Measurements from ENCODE around the gene C21orf91. TPM values are rescaled to one million over a fixed set of nuclear protein-coding genes. Genes with fewer than 3 reads are reported as not detected.

C21orf91 gene
- total RNA-seq, 1 experiment from 2014 or later: 22.1 TPM

DNA sequence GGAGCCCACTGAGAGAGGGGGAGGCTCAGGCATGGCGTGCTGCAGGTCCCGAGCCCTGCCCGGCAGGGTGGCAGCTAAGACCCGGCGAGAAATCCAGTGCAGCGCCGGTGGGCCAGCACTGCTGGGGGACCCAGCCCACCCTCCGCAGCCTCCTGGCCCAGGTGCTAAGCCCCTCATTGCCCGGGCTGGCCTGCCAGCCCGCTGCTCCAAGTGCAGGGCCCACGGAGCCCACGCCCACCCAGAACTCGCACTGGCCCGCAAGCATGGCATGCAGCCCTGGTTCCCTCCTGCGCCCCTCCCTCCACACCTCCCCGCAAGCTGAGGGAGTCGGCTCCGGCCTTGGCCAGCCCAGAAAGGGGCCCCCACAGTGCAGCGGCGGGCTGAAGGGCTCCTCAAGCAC is 61.5 kb downstream of the C21orf91 start:
- Mint-ChIP-seq H3K27me3 (ENCODE audit: insufficient read depth, unreplicated experiment) (no peaks in the 10 kb centered on the region), H3K27ac (ENCODE audit: low read depth, unreplicated experiment) (no peak overlapping the region), H3K4me1 (ENCODE audit: insufficient read depth, unreplicated experiment) (peaks cover 8% of the 10 kb centered on the region), H3K9me3 (ENCODE audit: unreplicated experiment) (no peaks in the 10 kb centered on the region), H3K4me3 (ENCODE audit: unreplicated experiment) (no peak overlapping the region), H3K36me3 (ENCODE audit: insufficient read depth, unreplicated experiment) (no peaks in the 10 kb centered on the region)
- ChIA-PET CTCF (interaction anchor here (0.7 kb wide), 1 partner anchor 366 kb away, joined by 3 read pairs; no protein-coding TSS in a partner anchor), POLR2A (no interaction called here)
- TF ChIP-seq, protein P1, sequence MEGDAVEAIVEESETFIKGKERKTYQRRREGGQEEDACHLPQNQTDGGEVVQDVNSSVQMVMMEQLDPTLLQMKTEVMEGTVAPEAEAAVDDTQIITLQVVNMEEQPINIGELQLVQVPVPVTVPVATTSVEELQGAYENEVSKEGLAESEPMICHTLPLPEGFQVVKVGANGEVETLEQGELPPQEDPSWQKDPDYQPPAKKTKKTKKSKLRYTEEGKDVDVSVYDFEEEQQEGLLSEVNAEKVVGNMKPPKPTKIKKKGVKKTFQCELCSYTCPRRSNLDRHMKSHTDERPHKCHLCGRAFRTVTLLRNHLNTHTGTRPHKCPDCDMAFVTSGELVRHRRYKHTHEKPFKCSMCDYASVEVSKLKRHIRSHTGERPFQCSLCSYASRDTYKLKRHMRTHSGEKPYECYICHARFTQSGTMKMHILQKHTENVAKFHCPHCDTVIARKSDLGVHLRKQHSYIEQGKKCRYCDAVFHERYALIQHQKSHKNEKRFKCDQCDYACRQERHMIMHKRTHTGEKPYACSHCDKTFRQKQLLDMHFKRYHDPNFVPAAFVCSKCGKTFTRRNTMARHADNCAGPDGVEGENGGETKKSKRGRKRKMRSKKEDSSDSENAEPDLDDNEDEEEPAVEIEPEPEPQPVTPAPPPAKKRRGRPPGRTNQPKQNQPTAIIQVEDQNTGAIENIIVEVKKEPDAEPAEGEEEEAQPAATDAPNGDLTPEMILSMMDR (IDR thresholded peaks at IDR 0.05; ENCODE audit: unreplicated experiment): no peak
- intact Hi-C loops (cut with micrococcal nuclease): no loop called here
- BruUV-seq (replicated peaks): no TSS peak
- no peak for DNase-seq (ENCODE audit: unreplicated experiment)

DNA sequence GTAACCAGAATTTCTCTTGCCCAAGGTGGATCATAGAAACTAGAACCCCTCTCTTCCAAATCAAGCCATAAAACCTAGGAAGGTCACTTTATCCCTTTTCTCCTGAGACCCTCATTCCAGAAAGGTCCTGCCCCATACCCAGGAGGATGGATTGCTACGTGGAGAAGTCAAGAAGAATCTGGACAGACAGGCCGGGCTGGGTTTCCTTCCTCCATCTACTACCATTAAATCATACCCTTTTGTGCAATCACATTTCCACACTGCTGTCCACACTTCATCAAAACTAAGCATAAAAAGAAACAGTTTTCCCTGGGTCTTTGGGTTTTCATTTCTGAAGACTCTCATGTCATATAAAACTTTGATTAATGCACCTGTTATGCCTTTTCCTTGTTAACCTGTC is 65.4 kb downstream of the C21orf91 start:
- Mint-ChIP-seq H3K4me3 (ENCODE audit: unreplicated experiment) (no peak overlapping the region), H3K9me3 (ENCODE audit: unreplicated experiment) (no peaks in the 10 kb centered on the region), H3K36me3 (ENCODE audit: insufficient read depth, unreplicated experiment) (no peaks in the 10 kb centered on the region), H3K27me3 (ENCODE audit: insufficient read depth, unreplicated experiment) (no peaks in the 10 kb centered on the region), H3K4me1 (ENCODE audit: insufficient read depth, unreplicated experiment) (peaks cover 5% of the 10 kb centered on the region), H3K27ac (ENCODE audit: low read depth, unreplicated experiment) (no peak overlapping the region)
- POLR2A ChIA-PET: no interaction called here
- no peak for DNase-seq (ENCODE audit: unreplicated experiment)
- intact Hi-C loops (cut with micrococcal nuclease): no loop called here
- no TSS peak for BruUV-seq (replicated peaks)
- CTCF ChIA-PET: no interaction called here
- TF ChIP-seq, protein P1 (IDR thresholded peaks at IDR 0.05; ENCODE audit: unreplicated experiment): no peak

DNA sequence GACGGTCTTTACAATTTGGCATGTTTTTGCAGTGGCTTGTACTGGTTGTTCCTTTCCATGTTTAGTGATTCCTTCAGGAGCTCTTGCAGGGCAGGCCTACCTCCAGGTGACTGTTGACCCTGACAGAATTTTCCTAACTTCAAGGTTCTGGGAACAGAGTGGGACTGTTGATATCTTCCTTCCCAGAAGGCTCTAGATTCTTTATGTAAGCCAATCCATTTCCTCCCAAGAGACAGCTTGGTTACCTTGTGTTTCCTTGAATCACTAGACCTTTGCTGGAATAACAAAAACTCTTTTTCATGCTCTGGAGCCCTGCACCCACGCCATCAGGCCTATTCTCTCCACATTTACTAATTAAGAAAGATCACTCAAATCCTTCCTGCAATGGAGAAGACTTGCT is 67.0 kb downstream of the C21orf91 start:
- TF ChIP-seq, protein P1 (IDR thresholded peaks at IDR 0.05; ENCODE audit: unreplicated experiment): no peak
- no peak overlapping the region for H3K27ac Mint-ChIP-seq (ENCODE audit: low read depth, unreplicated experiment)
- no peak overlapping the region for H3K4me3 Mint-ChIP-seq (ENCODE audit: unreplicated experiment)
- intact Hi-C loops (cut with micrococcal nuclease): no loop called here
- H3K4me1 Mint-ChIP-seq (ENCODE audit: insufficient read depth, unreplicated experiment): no peaks in the 10 kb centered on the region
- POLR2A ChIA-PET: no interaction called here
- no peak for DNase-seq (ENCODE audit: unreplicated experiment)
- no TSS peak for BruUV-seq (replicated peaks)
- H3K9me3 Mint-ChIP-seq (ENCODE audit: unreplicated experiment): no peaks in the 10 kb centered on the region
- H3K27me3 Mint-ChIP-seq (ENCODE audit: insufficient read depth, unreplicated experiment): no peaks in the 10 kb centered on the region
- no peaks in the 10 kb centered on the region for H3K36me3 Mint-ChIP-seq (ENCODE audit: insufficient read depth, unreplicated experiment)
- CTCF ChIA-PET: no interaction called here

DNA sequence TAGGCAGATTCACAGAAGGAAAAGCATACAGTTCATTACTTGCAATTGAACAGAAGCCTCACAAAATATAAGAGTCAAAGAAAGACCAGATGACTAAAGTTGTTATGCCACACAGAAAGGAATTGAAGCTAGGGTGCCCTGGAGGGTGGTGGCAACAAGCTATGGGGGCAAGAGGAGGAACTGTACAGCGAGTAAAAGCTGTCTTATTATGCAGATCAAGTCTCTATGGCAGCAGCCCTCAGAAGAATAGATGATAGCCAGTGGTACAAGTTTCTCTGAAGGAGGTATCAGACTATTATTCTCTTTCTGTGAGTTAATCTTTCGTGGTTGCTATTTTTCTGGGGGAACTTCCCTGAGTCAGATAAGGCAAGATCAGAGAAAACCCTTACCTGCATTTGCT is 72.2 kb downstream of the C21orf91 start:
- DNase-seq (ENCODE audit: unreplicated experiment): no peak
- TF ChIP-seq, protein P1 (IDR thresholded peaks at IDR 0.05; ENCODE audit: unreplicated experiment): no peak
- no peaks in the 10 kb centered on the region for H3K27me3 Mint-ChIP-seq (ENCODE audit: insufficient read depth, unreplicated experiment)
- H3K4me1 Mint-ChIP-seq (ENCODE audit: insufficient read depth, unreplicated experiment): no peaks in the 10 kb centered on the region
- no peak overlapping the region for H3K27ac Mint-ChIP-seq (ENCODE audit: low read depth, unreplicated experiment)
- H3K9me3 Mint-ChIP-seq (ENCODE audit: unreplicated experiment): no peaks in the 10 kb centered on the region
- intact Hi-C loops (cut with micrococcal nuclease): no loop called here
- POLR2A ChIA-PET: interaction anchor here (0.9 kb wide), 1 partner anchor 15 kb away, joined by 4 read pairs; no protein-coding TSS in a partner anchor
- CTCF ChIA-PET: interaction anchor here (0.6 to 0.8 kb wide), 4 partner anchors 16 to 178 kb away, joined by 3 read pairs; no protein-coding TSS in a partner anchor
- BruUV-seq (replicated peaks): no TSS peak
- no peak overlapping the region for H3K4me3 Mint-ChIP-seq (ENCODE audit: unreplicated experiment)
- H3K36me3 Mint-ChIP-seq (ENCODE audit: insufficient read depth, unreplicated experiment): no peaks in the 10 kb centered on the region
